Measurements from ENCODE around the gene CYS1.

Gene CYS1

DNA sequence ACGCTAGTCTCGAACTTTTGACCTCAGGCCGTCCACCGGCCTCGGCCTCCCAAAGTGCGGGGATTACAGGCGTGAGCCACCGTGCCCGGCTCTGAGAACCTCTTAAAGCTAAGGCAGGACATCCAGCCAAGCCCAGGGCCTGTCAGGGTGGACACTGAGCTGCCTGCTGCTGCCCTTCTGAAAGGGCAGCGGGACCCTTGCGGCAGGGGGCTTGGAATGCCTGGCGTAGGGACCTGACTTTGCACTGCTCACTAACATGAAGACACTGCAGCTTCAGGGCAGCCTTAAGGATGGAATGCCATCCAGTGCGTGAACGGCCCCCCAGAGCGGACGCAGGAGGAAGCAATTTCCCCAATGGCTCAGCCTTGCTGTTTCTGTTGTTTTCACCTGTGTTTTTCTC is 9.0 kb downstream of the CYS1 start:
- DNase-seq, result no peak

DNA sequence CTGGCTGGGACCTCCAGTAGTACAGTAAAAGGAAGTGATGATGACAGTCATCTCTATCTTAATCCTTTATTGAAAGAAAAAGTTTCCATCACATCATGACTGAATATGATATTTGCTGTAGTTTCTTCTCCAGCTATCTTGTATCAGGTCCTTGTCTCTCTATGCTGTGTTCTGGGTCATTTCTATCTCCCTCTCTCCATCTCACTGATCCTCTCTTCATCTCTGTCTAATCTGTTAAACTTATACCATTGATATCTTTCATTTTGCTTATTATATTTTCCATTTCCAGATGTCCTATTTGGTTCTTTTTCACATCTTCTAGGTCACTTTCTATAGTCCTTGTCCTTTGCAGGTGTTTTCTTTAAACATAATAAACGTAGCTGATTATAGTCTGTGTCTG is 12.3 kb downstream of the CYS1 start:
- DNase-seq, result no peak

DNA sequence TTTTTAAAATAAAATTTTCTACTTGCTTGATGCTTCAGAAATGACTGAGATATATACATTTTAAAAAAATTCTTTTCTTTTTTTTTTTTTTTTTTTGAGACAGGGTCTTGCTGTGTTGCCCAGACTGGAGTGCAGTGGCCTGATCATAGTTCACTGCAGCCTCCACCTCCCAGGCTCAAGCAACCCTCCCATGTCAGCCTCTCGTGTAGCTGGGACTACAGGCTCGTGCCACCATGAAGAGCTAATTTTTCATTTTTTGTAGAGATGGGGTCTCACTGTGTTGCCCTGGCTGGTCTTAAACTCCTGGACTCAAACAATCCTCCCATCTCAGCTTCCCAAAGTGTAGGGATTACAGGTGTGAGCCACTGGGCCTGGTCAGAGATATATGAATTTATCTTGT is 12.9 kb downstream of the CYS1 start:
- DNase-seq, result no peak

DNA sequence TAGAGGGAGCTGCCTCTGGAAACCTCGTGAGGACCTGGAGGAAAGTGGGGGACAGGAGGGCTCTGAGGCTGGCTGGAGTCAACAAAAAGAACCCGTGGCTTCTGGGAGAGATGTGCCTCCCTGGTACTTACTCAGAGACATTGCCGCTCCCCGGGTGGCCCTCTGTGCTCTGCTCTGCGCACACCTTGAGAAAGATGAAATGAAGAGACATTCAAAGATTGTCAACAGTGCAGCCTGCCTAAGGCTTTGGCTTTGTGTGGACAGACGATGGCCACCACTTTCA is 14.5 kb downstream of the CYS1 start:
- DNase-seq, result no peak

DNA sequence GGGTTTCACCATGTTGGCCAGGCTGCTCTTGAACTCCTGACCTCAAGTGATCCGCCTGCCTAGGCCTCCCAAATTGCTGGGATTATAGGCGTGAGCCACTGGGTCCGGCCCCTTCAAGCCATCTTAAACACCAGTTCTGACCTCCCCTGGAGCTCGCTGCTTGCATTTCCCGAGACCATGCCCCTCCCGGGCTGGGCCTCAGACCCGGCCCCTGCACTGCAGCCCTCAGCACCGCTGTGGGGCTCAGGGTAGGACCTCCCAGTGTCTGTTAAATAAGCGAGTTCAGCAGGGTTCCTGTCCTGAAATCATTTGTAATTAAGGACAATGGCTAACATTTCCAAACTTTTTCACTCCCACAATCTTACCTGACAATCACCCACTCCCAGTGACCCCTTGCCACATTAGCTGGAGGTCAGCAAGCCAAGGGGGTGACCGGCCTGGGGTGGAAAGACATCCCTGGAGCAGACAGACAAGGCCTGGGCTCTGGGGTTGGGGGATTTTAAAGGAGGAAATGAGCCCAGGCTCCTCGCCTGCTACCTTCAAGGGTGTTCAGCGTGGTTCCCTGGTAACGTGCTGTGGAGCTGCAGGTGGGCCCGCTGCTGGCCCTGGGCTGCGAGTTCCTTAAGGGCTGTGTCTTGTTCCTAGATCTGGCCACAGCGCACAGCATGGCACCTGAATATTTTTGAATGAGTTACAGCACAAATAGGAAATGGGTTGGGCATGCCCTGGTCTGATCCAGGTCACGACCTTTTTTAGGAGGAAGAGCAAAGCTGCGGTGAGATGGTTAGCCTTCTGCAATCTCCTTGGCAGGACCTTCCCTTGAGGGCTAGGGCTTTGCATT is 15.1 kb downstream of the CYS1 start:
- no peak for DNase-seq

DNA sequence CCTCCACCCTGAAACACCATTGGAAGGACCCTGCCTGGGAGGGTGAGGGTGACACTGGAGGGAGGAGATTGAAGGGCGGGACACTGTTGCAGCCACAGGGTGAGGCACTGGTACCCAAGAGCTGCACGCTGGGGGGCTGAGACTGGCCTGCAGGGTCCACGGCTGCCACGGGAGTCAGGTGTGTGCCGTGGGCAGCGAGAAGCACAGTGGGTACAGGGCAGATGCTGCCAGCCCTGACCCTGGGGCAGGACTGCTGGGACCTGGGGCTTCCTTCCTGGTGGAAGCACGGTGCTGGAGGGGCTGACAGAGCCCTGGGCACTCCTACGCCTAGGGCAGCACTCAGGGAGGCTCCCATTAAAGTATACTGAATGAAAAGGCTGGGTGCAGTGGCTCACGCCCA is 16.6 kb downstream of the CYS1 start:
- no peak for DNase-seq

DNA sequence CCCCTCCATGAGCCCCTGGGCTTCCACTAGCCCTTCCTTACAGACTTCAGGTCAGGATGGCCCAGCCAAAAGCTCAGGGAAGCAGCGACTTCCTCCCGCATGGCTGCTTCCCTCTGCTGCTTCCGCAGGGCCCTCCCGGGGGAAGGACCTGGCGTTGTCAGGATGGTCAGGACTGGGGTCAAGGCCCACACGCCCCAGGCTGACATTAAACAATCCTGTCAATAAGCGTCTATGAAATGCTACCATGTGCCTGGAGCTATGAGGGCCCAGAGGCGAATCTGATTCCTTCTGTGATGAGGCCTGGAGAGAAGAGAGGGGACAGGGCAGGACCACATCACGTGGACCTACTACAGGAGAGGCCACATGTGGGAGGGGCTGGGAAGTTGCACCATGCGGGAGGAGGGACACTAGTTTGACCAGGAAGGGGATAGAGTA is 17.3 kb downstream of the CYS1 start:
- DNase-seq, result no peak

DNA sequence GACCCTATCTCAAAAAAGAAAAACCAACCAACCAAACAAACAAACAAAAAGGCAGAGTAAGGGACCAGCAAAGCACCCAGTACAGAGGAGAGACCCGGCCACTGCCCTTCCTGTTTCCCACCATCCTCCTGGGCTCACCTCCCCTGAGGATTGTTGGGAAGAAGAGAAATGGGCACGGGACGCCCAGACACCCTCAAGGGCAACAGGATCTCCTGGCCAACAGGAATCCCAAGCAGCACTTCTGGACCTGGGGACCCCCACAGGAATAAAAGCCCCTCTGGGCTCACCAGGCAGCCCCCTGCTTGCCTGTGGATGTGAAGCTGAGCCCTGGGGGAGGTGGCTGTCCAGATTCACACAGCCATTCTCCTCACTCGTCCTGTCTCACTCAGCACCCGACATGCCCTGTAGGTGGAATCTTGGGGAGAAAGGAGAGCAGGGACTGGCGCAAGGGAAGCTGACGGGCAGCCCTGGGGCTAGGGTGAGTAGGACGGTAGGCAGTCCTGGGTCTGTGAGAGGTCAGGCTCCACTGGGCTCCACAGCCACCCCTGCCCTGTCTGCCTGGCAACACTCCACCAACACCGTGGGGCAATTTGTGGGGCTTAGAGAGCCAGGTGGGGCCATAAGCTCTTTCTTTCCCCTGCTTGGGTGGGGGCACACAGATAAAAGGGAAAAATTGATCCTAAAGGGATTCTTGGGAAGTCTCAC is 18.8 kb downstream of the CYS1 start:
- DNase-seq, result no peak

DNA sequence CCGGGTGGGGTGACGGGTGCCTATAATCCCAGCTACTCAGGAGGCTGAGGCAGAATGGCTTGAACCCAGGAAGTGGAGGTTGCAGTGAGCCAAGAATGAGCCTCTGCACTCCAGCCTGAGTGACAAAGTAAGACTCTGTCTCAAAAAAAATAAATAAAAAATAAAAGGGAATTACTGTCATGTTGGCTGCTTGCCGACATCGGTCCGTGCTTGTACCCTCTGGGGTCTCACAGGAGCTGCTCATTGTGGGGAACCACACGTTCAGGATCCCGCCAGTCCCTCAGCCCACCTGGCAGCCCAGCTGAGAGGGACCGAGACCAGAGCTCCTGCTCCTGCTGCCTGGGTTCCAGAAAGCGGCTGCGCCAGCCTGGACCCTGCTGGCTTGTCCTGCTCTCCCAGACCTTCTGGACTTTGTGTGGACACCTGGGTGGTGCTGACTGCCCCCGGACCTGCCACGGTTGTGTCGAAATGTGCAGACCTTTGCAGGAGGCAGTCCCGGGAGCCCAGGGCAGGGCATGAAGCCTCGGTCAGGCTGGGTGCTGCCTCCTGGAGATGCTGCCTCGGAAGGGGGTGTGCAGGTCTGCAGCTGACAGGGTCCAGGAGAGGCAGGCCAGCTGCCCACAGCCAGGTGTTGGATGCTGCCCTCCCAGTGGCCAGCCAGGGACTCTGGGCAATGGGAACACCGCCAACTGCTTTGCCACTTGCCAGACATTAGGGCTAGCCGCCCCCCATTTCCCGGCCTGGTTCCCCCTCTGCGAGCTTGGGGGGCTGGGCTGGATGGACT is 20.5 kb downstream of the CYS1 start:
- DNase-seq, result no peak

DNA sequence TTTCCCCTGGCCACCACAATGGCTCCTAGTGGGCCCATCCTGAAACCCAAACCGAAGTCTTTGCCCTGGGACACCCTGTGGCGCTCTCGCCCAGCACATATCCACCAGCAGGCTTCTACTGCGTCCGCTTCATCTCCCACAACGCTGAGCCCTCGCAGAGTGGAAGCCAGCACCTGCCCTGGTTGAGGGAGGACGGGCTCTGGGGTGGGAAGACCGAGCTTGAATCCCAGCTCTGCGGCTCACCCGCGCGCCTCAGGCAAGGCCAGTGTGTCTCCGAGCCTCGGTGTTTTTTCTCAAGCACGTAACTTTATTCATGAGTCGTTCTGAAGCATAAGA is 21.2 kb downstream of the CYS1 start:
- DNase-seq, result no peak

DNA sequence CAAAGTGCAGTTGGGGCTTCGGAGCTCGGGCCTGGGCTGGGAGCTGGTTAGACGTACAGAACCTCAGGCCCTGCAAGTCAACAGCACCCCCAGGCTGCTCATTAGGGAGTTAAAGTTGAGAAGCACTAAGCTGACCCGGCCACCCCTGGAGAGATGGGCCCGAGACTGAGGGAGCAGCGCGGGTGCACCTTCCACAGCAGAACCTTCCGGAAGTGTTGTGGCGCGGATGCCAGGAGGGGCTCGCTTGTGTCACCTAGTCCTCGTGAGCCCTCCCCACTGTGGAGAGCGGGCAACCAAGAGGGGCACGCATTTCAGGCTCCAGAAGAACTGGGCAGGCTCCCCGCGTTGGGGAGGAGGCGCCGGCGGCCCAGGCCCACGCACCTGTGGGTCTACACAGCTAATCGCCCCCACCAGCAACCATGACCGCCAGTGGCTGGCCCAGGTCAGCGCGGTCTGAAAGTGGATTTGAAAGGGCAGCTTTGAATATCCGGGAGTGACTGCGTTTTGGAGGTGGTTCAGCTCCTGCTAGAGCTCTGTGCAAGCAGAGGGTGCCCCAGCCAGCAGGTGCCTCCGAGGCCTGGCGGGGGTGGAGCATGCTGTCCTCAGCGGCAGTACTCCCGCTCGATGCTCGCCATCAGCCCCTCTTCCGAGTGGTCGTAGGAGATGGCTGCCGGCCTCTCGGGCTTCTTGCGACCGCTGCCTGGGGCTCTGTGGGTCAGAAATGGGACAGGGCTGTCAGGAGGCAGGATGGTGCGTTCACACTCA is 21.8 kb downstream of the CYS1 start:
- no peak for DNase-seq

DNA sequence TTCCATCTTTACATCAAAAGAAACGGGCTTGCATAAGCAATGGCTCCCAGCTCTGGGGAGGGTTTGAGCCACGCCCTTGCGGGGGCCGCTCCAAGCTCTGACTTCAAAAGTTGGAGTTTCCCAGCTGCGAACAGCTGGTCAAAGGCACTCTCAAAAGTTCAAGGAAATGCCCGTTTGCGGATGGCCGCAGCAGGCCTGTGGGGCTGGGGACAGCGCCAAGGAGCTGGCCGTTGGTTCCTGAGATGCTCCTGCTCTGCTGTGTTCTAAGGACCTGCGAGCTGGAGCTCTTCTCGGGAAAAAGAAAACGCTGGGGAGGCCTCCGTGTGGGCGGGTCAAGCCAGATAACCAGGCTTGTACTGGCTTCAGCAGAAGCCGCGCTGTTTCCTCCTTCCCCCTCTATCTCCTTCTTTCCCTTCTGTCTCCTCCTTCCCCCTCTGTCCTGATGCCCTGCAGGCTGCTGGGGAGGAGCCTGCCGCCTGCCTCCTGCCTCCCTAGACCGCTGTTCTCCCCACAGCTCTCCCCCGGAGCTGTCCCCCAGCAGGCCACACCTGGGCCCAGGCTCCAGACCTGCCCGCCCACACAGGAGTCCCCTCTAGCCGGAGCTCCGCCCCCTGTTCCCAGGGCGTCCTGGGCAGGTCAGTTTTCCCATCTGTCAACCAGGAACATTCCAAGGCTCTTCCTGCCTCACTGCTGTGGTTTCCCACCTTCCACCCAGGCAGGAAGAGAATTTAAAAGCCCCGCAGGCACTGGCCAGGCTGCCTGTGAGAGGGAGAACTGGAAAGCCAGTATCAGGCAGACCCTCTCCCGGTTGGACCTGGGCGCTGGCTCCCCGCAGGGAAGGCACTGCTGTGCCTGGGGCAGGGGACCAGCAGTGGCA is 22.7 kb downstream of the CYS1 start:
- DNase-seq, result no peak

DNA sequence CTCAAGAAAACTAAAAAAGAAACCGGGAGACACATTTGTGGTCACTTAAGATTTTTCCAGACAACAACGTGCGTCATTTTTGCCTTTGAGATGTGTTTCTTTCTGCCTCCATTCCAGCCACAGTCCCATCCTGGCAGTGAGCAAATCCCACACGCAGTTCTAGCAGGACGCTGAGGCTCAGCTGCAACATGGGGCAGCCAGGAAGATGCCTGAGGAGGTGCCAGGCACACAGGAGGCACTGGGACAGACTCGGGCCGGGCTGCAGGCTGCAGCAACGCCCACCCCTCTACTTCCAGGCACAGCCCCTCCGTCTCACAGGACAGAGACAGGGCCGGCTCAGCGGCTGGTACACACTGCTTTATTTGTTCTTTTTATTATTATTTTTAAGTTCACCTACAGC is 23.8 kb downstream of the CYS1 start:
- no peak for DNase-seq

DNA sequence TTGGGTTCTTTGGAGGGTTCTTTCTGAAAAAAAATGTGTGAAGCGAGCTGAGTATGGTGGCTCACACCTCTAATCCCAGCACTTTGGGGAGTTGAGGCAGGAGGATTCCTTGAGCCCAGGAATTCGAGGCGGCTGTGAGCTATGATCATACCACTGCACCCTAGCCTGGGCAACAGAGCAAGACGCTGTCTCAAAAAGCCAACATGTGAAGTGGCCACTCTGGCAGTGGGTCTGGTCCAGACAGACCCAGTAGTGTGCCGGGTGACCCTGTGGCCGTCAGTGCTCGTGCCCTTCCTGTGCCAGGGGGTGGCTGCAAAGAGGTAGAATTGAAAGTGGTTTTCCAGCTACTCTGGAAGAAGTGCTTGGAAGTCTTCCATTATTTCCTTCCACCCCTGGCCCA is 25.2 kb downstream of the CYS1 start:
- no peak for DNase-seq

DNA sequence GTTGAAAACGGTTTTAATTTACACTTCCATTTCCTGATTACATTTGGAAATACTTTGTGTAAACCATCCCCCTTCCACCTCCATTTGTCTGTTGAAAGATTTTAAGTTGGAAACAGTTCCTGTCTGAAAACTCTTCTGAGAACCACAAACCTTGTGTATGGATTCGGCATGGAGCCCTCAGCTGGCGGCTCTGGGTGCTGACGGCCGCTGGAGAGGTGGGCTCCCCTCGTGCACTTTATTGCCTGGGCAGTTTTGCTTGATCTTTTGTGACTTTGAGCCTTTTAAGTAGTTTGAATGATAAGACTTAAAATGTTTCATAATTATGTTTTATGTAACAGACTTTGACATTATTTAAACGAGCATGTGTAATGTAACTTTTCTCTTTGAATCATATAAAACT is 25.8 kb downstream of the CYS1 start:
- no peak for DNase-seq

DNA sequence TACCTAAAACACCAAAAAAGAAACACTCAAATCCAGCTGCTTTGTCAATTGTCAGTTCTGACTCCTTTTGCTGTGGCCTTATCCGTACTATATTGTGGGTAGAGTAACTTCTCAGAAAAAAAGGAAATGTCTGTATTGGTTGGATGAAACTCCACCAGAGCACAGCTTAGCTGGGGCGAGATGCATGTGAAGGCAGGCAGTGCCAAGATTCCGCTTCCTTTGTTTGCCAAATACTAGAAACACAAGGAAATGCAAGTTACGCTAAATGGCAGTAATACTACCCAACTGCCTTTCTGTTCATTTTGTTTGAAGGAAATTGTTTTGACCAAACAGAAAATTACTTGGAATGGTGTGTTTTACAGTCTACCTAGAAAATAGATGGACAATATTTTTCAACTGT is 26.9 kb downstream of the CYS1 start:
- no peak for DNase-seq

DNA sequence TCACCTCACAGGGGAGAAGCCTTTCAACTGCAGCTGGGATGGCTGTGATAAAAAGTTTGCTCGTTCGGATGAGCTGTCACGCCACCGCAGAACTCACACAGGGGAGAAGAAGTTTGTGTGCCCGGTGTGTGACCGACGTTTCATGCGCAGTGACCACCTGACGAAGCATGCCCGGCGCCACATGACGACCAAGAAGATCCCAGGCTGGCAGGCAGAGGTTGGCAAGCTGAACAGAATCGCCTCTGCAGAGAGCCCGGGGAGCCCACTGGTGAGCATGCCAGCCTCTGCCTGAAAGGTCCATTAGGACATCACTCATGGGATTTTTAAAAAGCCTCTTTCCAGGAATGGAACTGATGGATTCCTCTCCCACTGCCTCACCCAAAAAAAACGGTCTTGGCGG is 28.0 kb downstream of the CYS1 start:
- no peak for DNase-seq

DNA sequence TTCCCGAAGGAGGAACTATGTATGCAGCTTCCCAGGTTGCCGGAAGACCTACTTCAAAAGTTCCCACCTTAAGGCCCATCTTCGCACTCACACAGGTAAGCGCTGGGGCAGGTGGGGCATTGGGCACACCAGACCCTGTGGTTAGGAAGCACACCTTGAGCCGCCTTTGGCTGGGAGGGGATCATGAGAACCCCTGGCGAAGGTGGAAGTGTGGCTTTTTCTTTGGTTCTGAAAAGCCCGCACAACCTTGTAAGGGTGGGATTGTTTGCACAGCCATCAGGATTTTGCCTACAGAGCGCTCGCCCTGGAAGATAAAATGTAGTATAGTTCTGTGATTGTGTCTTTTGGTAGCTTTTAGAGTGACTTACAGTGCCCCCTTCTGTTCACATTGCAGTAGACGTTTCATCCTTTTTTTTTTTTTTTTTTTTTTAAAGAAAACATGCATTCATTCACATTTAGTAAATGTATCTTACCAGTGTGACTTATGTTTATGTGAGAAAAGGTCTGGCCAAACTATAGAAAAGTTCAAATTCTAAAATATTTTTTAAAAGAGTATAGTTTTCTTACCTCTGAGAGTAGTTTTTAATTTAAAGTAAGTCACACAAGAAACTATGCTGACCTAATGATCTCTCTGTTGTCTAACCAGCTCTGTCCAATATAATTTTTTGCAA is 31.6 kb downstream of the CYS1 start:
- peak in 1 of 2 experiments; percentile 70 for DNase-seq

DNA sequence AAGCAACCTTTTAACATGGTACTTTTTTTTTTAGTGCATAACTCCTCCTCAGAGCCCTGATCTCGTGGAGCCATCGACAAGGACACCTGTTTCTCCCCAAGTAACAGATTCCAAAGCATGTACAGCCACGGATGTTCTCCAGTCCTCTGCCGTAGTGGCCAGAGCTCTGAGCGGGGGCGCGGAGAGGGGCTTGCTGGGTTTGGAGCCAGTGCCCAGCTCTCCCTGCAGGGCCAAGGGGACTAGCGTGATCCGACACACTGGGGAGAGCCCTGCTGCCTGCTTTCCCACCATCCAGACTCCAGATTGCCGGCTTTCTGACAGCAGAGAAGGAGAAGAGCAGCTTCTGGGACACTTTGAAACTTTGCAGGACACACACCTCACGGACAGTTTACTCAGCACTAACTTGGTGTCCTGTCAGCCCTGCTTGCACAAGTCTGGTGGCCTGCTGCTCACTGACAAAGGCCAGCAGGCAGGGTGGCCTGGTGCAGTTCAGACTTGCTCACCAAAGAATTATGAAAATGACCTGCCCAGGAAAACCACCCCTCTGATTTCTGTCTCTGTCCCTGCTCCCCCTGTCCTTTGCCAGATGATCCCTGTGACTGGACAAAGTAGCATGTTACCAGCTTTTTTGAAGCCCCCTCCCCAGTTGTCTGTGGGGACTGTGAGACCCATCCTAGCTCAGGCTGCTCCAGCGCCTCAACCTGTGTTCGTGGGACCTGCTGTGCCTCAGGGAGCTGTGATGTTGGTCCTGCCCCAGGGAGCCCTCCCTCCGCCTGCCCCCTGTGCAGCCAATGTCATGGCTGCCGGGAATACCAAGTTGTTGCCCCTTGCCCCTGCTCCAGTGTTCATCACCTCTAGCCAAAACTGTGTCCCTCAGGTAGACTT is 32.4 kb downstream of the CYS1 start:
- DNase-seq, result no peak

DNA sequence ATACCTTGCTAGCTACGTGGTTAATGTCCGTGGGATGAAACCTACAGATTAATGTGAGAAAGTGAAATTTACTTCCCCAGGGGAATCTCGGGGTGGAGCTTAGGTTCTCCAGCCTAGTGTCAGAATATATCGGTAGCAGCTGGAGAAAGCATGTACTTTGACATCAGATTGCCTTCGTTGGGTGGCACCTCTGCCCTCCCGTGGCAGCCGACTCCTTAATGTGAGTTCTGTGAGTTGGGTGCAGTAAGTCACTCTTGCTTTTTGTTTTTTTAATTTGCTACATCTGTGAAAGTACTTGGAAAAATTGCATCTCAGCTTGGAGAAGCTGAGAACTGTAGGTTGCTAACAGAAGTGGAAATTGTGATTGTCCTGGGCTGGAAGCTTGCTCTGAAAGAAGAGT is 33.3 kb downstream of the CYS1 start:
- no peak for DNase-seq
